ENCODE measurements around the gene SYT12.

DNA sequence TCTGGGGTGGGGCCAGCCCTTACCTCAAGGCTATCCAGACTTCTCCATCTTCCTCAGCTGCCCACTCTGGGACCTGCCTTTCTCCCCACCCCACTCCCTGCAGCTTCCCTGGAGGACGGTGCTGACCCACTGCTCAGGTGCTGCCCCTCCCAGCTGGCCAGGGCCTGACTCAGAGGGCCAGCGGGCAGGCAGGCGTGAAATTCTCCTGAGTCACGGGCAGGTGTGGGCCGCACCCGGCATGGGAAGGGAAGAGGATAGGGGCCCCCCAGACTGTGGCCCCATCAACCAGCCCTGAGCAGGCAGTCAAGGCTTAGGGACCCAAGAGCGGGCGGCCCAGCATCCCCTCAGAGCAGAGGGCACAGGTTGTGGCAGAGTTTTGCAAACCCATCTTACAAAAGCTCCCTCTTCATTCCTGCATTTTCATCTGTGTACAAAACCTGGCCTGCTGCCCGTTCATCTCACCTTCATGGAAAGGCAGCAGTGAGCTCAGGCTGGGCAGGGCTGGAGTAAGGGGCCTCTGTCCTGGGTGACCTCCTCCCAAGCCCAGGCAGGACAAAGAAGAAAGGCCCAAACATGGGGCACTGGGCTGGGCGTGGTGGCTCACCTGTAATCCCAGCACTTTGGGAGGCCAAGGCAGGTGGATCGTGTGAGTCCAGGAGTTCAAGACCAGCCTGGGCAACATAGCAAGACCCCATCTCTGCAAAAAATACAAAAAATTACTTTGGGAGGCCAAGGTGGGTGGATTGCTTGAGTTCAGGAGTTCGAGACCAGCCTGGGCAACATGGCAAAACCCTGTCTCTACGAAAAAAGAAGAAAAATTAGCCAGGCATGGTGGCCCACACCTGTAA lies 39.8 kb downstream of the SYT12 start:
- TF ChIP-seq, protein P1, sequence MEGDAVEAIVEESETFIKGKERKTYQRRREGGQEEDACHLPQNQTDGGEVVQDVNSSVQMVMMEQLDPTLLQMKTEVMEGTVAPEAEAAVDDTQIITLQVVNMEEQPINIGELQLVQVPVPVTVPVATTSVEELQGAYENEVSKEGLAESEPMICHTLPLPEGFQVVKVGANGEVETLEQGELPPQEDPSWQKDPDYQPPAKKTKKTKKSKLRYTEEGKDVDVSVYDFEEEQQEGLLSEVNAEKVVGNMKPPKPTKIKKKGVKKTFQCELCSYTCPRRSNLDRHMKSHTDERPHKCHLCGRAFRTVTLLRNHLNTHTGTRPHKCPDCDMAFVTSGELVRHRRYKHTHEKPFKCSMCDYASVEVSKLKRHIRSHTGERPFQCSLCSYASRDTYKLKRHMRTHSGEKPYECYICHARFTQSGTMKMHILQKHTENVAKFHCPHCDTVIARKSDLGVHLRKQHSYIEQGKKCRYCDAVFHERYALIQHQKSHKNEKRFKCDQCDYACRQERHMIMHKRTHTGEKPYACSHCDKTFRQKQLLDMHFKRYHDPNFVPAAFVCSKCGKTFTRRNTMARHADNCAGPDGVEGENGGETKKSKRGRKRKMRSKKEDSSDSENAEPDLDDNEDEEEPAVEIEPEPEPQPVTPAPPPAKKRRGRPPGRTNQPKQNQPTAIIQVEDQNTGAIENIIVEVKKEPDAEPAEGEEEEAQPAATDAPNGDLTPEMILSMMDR (IDR thresholded peaks at IDR 0.05): no peak
- TF ChIP-seq POLR2A (IDR thresholded peaks at IDR 0.05): no peak

Data from body of pancreas (tissue), 4 donors.